Fibroblast of the aortic adventitia (primary cell): Measurements from ENCODE around the gene SLC10A1. TPM values are rescaled to one million over a fixed set of nuclear protein-coding genes. Genes with fewer than 3 reads are reported as not detected.
"Not testable (repeated sequence)": the region's sequence is repeated elsewhere in the genome, so short reads cannot be mapped to it uniquely, and the experiment has no call there.

ENCODE experiments used
- DNase-seq: peaks from one replicate; pipeline ENCODE4 v3.0.0-alpha.2; 2010; ENCODE audit warnings: low read depth
- H3K4me3 ChIP-seq: 2 replicates; pipeline ENCODE4 v1.5.1; 2011; ENCODE audit warnings: low read depth, mild to moderate bottlenecking, control low read depth, low read length, moderate library complexity
- CTCF ChIP-seq: IDR thresholded peaks from 2 replicates; pipeline ENCODE4 v1.5.1; 2011; ENCODE audit warnings: mild to moderate bottlenecking, low read length, control low read depth, inconsistent platforms; ENCODE audit not compliant: insufficient read depth
- total RNA-seq: library from RNA; depleted of rRNA; stranded (reverse); fragments of >200 nt; gene quantifications from 2 replicates; pipeline ENCODE4 v1.2.3, GENCODE V29; 2012; ENCODE audit warnings: low replicate concordance

SLC10A1 gene
- total RNA-seq, 1 donor, result not detected

- H3K4me3 ChIP-seq, result no peak overlapping the region
- no peak for TF ChIP-seq CTCF
- DNase-seq, result no peak
Observed at GRCh38 chr14:69819607-69820006, 22.6 kb upstream of the SLC10A1 start.

- peak; percentile 81 for TF ChIP-seq CTCF
- H3K4me3 ChIP-seq, result no peak overlapping the region
- DNase-seq, result peak; percentile 72
Observed at GRCh38 chr14:69818758-69819191, 21.7 kb upstream of the SLC10A1 start.

GRCh38 chr14:69816216-69816615 lies 19.2 kb upstream of the SLC10A1 start:
- H3K4me3 ChIP-seq, result no peak overlapping the region
- no peak for TF ChIP-seq CTCF
- no peak for DNase-seq

- no peak overlapping the region for H3K4me3 ChIP-seq
- TF ChIP-seq CTCF, result no peak
- DNase-seq, result no peak
Observed at GRCh38 chr14:69815556-69815955, 18.5 kb upstream of the SLC10A1 start.

- no peak overlapping the region for H3K4me3 ChIP-seq
- no peak for DNase-seq
- TF ChIP-seq CTCF, result no peak
Observed at GRCh38 chr14:69814397-69814796, 17.4 kb upstream of the SLC10A1 start.

GRCh38 chr14:69813346-69813745 lies 16.3 kb upstream of the SLC10A1 start:
- not testable (repeated sequence) for H3K4me3 ChIP-seq

GRCh38 chr14:69812711-69813110 lies 15.7 kb upstream of the SLC10A1 start:
- no peak for TF ChIP-seq CTCF
- DNase-seq, result no peak
- H3K4me3 ChIP-seq, result no peak overlapping the region

More at GRCh38 chr14:69813346-69813745, 16.3 kb upstream of the SLC10A1 start:
- not testable (repeated sequence) for DNase-seq

- no peak for DNase-seq
- TF ChIP-seq CTCF, result no peak
Observed at GRCh38 chr14:69811868-69812252, 14.8 kb upstream of the SLC10A1 start.

More at GRCh38 chr14:69811868-69812252, 14.8 kb upstream of the SLC10A1 start:
- H3K4me3 ChIP-seq, result no peak overlapping the region
